Measurements from ENCODE around the gene DAG1.

GRCh38 chr3:49469037-49469935, 781 bp upstream of the DAG1 start:
- TF ChIP-seq YY1 (IDR thresholded peaks at IDR 0.05; ENCODE audit: insufficient read depth, insufficient read length) (no peak), SUZ12 (IDR thresholded peaks at IDR 0.05; ENCODE audit: extremely low read depth, insufficient read depth, insufficient read length) (no peak)

Measured in NT2/D1 (cell line).